VCaP (cell line): ENCODE measurements around the gene PLA2G1B.

Experiments used
- H3K27ac ChIP-seq: fragments of 450-650 bp; 2 replicates; pipeline ENCODE4 v1.5.1; 2017
- CTCF ChIP-seq: fragments of 450-650 bp; conservative IDR thresholded peaks from 2 replicates; pipeline ENCODE4 v1.5.1; 2017; ENCODE audit warnings: mild to moderate bottlenecking, moderate library complexity

Gene PLA2G1B

GRCh38 chr12:120356567-120357030 is 29.0 kb upstream of the PLA2G1B start:
- no peak overlapping the region for H3K27ac ChIP-seq
- peak; percentile 95 for TF ChIP-seq CTCF

- TF ChIP-seq CTCF = no peak
- H3K27ac ChIP-seq = no peak overlapping the region
Observed at GRCh38 chr12:120353556-120354317, 26.2 kb upstream of the PLA2G1B start.

GRCh38 chr12:120353136-120353535 is 25.6 kb upstream of the PLA2G1B start:
- no peak for TF ChIP-seq CTCF
- H3K27ac ChIP-seq = no peak overlapping the region

GRCh38 chr12:120352117-120352516 is 24.5 kb upstream of the PLA2G1B start:
- H3K27ac ChIP-seq = no peak overlapping the region
- TF ChIP-seq CTCF = no peak

- peak overlapping the region; percentile 45 for H3K27ac ChIP-seq
- TF ChIP-seq CTCF = no peak
Observed at GRCh38 chr12:120350576-120351350, 23.2 kb upstream of the PLA2G1B start.

- no peak overlapping the region for H3K27ac ChIP-seq
- TF ChIP-seq CTCF = no peak
Observed at GRCh38 chr12:120347766-120348165, 20.2 kb upstream of the PLA2G1B start.

- H3K27ac ChIP-seq = no peak overlapping the region
- peak; percentile 27; the same call in 1 of the 2 replicates for TF ChIP-seq CTCF
Observed at GRCh38 chr12:120346681-120347080, 19.1 kb upstream of the PLA2G1B start.
